Activated CD4-positive, CD25-positive, alpha-beta regulatory T cell treated with anti-CD3 and anti-CD28 coated beads, Interleukin-2, amount 50 U/mL, for 72 hours (primary cell): ENCODE results near the gene HACL1.
"Not testable (repeated sequence)": the region's sequence is repeated elsewhere in the genome, so short reads cannot be mapped to it uniquely, and the experiment has no call there.

Experiments used
- DNase-seq: peaks from one replicate; pipeline ENCODE4 v3.0.0; 2021

The HACL1 gene

DNA sequence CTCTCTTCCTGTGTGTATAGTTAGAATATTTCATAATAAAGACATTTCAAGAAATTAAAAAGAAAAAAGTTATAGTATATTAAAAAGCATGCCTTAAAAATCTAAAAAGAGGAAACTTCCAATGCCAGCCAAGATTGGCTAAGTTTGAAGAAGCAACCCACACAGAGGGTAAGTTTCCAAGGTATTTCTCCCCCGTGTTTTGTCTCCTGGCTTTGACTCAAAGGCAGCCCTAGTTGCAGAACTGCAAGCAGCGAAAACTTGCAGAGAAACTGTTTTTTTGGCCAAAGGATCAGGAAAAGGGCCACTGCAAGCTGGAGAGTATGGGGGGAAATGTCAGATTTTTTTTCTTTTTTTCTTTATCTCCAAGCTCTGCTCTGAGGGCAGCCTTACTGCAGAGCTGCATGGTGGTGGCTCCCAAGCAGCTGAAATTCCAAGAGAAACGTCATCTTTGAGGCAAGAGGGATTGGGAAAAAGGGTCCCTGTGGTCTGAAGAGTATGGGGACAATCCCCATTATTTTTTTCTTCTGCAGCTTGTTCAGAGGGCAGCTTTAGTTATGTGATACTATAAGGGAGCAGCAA is 23.0 kb downstream of the HACL1 start:
- DNase-seq, result no peak

DNA sequence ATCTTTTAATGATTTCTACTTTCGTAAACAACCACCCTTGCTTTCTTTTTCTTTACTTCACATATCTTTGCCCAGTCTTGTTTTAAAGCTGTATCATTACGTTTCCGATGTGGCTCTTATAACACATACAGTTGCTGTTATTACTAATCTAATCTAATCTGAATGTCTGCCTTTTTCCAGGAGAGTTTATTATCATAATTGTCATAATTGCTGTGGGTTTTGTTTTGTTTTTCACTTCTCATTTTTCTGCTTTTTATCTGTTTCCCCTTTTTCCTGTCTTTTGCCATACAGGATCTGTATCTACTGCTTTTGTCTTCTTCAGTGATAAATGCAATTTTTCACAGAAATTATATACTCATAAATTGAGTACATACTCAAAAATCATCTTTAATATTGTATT is 24.9 kb downstream of the HACL1 start:
- no peak for DNase-seq

DNA sequence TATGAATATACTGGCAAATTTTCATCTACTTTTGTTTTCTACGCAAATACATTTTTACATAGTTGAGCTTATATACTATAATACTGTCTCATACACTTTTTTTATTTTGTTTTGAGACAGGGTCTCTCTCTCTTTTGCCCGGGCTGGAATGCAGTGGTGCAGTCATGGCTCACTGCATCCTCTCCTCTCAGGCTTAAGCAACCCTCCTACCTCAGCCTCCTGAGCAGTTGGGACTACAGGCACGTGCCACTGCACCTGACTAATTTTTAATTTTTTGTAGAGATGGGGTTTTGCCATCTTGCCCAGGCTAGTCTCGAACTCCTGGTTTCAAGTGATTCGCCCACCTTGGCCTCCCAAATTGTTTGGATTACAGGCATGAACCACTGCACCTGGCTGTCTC is 25.9 kb downstream of the HACL1 start:
- DNase-seq, result no peak

DNA sequence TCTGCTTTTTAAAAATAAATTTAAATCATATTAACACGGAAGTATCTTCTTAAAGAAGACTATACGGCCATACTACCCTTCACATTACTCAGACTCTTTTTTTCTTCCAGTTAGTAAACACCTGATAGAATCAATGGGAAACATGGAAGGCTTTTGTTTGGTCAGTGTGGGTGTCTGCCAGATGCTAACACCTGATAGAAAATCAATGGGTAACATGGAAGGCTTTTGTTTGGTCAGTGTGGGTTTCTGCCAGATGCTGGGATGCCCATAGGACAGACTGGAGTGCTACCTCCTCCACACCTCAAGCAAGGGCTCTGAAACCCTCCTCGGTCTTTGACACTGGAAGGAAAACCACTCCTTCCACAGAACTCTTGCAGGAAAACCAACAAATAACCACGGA is 29.2 kb downstream of the HACL1 start:
- no peak for DNase-seq

DNA sequence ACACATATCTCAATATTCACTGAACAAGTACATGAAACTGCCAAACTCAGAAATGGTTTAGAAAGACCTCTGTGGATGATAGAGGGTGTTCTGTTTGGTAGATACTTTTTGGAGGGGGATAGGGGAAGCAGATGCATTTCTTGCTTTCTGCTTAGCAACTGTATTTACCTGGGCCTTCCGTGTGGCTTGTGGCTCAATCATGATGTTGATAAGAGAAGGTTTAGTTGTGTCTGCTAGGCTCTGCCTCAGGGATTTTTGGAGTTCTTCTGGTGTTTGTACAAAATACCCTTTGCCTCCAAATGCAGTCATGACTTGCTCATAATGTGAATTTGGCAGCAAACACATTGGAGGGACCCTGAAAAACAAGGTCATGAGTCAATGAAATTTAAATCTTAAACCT is 38.2 kb downstream of the HACL1 start:
- no peak for DNase-seq

DNA sequence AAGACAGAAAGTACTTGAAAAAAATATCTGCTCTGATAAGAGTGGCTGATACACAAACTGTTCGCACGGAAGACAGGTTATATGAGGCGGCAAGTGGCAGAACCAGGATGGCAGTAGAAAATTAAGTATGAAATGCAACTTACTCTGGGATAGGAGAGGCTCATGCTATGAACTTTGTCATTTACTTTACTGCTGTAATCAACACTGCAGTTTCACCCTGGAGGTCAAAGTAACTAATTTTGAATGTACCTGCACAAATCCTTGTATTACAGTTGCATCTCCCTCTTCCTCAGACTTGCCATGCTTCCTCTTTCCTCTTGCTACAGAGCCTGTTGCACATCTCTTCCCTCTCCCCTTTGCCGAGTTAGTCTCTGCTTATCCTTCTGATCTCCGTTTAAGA is 38.8 kb downstream of the HACL1 start:
- no peak for DNase-seq

DNA sequence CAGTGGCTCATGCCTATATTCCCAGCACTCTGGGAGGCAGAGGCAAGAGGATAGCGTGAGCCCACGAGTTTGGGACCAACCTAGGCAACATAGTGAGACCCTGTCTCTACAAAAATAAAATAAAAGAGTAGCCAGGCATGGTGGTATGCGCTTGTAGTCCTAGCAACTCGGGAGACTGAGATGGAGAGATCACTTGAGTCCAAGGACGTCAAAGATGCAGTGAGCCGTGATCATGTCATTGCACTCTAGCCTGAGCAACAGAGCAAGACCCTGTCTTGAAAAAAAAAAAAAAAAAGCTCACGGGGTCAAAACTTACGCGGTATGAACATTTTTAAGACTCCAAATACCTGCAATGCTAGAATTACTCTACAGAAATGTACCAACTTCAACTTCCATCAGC is 42.8 kb downstream of the HACL1 start:
- DNase-seq, result no peak

DNA sequence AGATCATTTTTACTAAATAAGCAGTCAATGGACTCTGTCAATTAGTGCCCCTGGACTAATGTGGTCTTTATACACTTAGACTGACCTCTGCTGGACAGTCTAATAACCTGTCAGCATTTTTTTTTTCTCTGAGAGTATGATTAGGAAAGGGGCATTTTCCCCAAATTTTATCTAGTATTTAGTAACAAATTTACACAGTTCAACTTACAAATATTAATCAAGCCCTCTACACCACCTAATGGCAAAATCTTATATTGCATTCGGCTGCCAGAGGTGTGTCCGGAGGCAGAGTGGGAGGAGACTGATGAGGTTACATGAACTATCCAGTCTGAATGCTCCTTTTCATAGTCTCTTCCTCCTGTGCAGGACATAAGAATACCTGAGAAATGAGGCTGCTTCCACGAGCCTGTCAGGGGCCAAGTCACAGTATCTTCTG is 43.8 kb downstream of the HACL1 start:
- peak; percentile 42 for DNase-seq

DNA sequence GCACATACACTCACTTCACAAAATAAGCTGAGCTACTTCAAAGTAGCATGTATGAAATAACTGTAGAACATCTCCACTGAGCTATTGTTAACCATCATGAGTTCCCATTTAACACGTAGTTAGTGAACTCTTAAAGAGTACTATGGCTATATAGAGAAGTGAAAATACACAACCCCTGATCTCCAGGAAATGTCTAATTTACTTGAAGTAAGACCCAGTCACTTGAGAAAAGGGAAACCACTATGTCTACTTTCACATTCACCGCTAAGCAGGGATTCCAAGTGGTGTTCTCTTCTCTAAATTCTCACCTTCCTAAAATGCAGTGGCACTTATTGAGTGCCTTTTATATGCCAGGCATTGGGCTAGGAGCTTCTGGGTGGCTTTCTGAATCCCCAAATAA is 44.9 kb downstream of the HACL1 start:
- DNase-seq, result no peak

DNA sequence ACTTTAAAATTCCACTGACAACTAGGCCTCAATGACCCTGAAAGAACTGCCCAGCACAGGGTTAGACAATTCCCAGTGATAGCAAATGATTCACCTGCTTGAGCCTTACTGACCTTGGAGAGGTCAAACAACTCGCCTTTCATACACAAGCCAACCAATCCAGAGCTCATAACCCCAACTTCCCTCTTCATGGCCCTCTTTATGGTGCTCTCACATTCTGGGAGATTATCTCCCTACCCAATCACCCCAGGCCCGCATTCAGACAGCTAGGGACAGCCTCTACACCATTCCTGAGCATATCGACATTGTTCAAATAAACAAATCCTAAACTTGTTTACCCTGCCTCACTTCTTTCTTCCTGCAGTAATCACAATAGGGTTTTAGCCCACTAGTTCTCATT is 47.6 kb downstream of the HACL1 start:
- no peak for DNase-seq

DNA sequence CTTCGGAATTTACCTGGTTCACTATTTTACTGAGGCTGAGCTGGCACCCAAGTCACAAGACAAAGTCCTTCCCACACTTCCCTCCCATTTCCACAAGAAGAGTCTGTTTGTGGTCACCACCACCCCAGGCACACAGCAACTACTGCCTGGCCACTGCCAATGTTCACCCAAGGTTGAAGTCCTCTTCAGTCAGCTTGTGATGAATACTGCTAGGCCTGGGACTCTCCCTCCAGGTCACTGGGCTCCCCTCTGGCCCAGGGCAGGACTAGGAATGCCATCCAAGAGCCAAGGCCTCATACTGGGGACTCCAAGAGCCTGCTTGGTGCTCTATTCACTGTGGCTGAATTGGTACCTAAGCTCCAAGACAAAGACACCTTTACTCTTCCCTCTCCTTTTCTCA is 49.5 kb downstream of the HACL1 start:
- no peak for DNase-seq

DNA sequence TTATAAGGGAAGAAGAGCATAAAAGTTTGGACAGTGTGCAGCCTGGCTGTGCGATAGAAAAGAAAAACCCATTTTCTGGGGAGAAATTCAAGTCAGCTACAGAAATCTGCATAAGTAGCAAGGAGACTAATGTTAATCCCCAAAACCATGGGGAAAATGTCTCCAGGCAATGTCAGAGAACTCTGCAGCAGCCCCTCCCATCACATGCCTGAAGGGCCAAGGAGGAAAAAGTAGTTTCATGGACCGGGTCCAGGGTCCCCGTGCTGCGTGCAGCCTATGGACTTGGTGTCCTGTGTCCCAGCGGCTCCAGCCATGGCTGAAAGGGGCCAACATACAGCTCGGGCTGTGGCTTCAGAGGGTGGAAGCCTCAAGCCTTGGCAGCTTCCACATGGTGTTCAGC is 51.5 kb downstream of the HACL1 start:
- no peak for DNase-seq

DNA sequence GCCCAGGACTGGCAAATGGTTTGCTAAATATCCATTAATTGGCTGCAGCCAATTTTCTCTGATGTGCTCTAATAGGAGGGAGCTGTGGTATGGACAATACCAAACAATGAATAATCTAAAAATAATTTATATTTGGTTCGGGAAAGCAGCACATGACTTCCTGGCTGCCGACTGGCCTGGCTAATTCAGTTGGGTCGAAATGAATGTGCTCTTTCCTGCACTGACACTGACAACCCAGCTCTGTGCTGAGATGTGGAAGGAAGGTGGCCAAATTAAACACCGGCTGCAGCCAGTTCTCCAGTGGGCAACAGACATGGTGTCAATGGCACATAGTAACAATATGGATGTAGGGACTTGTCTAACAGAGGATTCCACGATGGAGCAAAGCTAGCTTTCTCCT is 58.8 kb downstream of the HACL1 start:
- no peak for DNase-seq

DNA sequence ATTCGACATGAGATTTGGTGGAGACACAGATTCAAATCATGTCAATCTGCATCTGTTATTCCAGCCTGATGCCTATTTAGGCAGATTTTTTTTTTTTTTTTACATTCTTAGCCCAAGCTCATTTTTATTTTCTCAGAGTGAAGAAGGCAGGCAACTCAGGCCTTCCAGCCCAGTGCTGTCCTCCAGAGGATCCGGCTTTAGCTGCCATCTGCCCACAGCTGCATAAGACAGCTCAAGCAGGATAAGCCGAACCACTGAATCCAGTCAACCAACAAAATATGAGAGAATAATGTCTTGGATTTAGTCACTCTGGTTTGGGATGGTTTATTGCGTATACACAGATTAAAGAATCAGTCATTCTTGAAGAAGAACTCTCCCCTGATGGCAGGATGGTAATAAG is 60.0 kb downstream of the HACL1 start:
- DNase-seq, result no peak

DNA sequence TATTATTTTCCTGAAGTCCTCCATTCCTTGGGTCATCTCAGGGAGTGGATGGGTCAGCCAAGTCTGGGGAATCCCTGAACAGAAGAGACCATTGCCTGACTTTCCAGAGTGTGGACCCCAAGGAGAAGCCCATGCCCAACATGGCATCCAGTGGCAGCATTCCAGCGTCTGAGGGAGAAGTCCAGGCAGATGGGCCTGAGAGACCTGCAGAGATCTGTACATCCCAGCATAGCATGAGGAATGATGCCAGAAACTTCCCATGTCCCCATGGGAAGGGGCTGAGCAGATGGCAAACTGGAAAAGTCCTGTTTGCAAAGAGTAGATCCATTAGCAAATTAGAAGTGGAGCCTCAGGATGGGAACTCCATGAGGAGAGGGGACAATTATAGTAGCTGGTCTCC is 62.3 kb downstream of the HACL1 start:
- no peak for DNase-seq

DNA sequence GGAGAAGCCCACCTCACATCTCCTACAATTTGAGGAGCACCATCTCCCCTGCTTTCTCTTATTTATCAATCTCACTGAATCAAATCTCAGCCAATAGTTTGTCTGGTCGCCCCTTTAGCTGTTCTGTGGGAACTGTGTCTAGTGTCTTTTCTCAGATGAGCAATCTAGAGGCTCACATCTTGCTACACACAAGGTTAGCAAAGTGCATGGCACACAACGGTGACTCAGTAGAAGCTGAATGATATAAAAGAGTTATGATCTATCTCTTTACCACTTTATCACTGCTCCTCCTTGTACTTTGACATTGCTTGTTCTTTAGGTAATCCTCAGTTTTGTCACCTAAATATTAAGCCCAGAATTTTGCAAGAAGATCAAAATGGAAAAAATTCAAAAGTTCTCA is 63.0 kb downstream of the HACL1 start:
- no peak for DNase-seq

DNA sequence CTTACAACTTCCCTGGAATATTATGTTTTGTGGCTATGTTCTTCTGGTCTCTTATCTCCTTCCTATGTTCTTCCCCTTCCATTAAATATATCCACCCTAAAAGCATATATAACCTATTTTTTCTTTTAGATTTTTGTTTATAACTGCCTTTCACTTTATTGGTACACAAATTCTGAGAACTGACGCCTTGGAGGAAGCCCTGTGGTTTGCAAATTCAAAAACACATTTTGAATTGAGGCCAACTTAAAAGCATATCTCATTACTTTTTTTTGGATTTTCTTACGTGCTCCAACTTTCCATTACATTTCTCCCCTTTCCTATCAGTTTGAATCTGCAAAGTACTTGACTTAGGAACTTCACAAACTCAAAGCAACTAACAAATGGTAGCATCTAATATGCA is 64.5 kb downstream of the HACL1 start:
- no peak for DNase-seq

DNA sequence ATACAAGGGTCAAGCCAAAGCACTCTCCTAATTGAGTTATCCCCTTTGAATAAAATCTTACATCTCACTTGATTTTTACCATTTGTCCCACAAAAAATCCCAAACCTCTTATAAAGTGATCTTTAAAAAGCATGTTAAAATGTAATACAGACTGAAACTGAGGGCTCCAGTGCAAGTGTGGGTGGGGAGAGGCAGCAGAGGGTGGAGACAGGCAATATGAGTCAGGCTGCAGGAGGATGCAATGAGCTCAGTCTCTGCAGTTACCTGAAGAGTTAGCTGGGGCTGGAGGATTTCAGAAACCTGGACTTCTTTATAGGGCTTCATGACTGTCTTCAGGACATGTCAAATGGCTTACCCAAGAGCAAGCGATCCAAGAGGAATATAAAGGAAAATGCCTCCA is 65.6 kb downstream of the HACL1 start:
- DNase-seq, result peak; percentile 43

DNA sequence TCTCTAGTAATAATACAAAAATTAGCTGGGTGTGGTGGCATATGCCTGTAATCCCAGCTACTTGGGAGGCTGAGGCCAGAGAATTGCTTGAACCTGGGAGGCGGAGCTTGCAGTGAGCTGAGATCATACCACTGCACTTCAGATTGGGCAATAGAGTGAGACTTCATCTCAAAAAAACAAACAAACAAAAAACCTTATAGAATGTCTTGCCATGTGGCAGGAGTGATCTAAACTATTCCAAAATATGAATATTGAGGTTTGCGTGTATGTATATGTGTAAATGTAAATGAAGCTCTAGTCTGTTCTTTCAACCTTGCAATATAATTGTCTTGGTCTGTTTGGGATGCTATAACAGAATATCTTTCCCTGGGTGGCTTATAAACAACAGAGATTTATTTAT is 68.8 kb downstream of the HACL1 start:
- DNase-seq, result not testable (repeated sequence)

DNA sequence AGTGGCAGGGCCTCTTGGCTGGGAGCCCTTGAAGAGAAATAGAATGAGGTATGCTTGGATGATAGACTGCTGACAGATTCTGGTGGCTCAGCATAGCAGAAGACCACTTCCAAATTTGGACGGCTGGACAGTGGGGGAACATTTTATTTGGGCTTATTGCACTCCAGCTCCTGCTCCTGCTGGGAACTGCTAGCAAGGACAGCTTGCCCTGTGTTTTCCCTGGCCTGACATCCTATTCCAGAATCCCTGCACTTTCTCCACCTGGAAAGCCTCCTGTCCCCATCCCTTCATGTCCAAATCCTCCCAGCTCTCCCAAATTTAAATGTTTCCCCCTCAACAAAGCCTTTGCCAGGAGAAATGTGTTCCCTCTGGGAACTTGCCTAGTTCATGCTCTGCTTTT is 70.0 kb downstream of the HACL1 start:
- no peak for DNase-seq

DNA sequence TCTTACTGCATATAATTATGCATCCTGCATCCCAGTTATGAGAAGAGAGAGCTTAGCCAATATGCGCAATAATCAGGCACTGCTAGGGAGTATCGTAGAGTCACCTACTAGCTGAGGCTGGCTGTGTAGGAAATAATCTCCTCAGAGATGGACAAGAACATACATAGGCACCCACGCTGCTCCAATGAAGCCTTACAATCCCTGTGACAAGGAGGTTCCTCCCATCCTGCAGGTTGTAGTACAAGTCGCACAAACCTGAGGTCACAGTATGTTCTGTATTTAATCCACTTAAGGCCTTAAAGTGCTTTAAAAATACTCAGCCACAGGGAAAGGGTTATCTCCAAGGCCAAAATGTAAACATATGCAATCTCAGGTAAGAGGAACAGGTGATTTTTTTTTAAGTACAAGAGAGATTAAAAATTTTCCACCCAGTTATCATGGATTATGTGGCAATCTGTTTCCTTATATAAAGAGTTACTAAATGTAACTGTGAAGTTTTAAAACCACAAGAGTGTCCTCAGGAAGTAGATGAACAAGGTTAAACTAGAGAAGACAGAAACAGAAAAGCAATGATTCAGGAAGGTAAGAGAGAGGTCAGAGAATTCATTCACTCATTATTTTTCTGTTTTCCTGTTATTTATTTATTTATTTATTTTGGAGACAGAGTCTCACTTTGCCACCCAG is 72.4 kb downstream of the HACL1 start:
- no peak for DNase-seq

DNA sequence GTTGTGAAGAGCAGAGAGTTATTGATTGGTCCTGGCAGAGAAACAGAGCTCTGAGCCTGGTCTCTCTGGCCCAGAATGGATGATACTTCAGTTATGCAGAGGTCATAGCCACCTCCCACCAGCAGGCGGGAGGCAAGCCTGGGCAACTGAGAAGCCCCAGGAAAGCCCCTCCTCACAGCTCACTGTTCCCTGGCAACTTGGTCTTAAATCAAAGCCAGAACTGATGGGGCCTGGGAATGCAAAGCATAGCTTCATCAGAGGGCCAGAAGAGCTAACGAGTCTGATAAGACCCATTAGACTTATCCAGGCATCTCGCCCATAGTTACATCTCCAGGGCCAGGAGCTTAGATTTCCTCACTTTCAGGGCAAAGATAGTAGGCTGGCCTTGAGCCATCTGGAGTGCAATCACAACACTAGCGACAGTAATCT is 74.3 kb downstream of the HACL1 start:
- DNase-seq, result no peak

DNA sequence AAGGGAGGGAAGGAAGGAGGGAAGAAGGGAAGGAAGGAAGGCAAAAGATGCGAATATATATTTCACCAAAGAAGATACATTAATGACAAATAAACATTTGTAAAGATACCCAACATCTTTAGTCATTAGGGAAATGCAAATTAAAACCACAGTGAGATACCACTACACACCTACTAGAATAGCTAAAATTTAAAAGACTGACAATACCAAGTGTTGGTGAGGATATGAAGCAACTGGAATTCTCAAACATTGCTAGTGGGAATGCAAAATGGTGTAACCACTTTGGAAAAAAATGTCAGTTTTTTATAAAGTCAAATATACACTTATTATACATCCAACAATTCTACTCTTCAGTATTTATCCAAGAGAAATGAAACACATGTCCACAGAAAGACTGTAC is 75.6 kb downstream of the HACL1 start:
- DNase-seq, result no peak

DNA sequence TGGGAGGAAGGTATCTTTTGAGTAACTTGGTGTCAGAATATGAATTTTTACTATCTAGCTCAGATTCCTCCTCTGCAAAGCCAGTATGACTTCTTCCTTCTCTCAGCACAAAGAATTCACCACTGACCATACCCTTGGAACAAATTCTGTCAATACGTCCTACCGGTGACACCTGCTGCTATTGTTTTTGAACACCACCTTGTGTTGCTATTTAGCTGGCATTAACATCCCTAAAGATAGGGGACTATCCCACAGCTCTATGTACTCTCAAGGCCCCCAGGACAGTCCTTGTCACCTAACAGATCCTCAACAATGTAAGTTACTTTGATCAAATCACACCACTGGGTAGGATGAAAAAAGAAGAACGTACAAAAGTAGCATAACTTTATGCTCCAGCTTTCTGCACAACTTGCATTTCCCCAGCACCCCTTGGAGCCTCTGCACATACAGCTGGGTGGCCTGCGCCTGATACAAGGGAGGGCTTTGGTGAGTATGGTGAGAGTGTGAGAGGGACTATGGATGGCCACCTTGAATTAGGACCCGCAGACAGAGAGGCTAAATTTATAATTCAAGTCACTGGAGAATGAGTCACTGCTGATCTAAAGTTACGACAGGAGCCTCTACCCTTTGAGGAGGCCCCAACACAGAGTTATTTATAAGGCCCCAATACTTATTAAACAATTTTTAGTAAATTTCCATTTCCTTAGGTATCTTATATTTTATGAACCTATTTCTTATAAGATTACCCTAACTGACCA is 77.5 kb downstream of the HACL1 start:
- DNase-seq, result no peak

DNA sequence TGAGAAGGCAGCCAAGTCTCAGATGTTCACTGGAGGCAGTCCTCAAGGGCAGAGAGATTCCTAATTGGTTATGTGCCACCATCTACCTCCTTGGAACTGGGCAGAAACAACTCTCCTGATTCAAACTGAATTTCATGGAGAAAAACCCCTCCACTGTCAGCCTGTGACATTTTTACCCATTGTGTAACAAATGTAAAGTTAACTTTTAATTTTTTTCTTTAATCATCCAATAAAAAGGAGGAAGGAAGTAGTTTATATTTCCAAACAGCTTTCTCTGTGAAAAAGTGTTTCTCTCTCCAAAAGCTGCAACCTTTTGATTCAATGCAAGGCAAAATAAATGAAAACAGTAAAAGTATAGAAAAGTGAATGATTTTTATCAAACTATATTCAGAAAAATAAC is 79.4 kb downstream of the HACL1 start:
- no peak for DNase-seq
